Activated gamma-delta T cell (primary cell): ENCODE measurements around the gene ZNRF2.

Experiments used
- DNase-seq: peaks from one replicate; lab custom pipeline; 2025; lab: John Stamatoyannopoulos, UW

ZNRF2 gene

GRCh38 chr7:30321882-30322192 is 37.4 kb downstream of the ZNRF2 start:
- DNase-seq = no peak

- no peak for DNase-seq
Observed at GRCh38 chr7:30322271-30323005, 38.0 kb downstream of the ZNRF2 start.

DNA sequence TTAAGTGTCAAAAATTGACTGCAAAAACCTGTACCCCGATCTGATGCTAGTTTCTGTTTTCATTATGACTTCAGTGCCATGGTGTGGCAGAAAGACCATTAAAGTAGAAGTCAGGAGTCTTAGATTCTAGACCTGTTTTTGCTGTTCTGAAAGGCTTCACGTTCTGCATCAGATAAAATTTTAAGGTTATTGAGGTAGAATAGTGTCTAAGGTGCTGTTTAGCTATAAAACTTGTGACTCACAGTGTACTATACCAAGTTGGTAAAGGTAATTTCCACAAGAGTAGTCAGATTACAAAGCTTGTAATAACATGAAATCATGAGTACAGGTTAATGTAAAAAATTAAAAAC is 38.6 kb downstream of the ZNRF2 start:
- DNase-seq = no peak

DNA sequence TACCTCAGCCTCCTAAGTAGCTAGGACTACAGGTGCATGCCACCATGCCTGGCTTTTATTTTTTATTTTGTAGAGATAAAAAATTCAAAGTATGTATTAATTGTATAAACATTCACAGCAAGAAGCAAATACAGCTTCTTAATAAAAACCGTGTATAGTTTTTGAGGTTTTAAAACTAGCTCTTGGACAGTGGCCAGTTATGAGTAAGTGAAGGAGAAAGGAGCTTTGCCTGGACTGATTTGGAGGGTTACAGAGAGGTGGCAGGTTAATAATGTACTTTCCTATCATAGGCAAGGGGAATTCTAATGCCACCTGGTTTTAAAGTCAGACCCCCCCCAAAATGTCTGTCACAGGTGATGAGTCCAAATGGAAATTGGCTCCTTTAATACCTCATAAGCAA is 43.4 kb downstream of the ZNRF2 start:
- DNase-seq = no peak

DNA sequence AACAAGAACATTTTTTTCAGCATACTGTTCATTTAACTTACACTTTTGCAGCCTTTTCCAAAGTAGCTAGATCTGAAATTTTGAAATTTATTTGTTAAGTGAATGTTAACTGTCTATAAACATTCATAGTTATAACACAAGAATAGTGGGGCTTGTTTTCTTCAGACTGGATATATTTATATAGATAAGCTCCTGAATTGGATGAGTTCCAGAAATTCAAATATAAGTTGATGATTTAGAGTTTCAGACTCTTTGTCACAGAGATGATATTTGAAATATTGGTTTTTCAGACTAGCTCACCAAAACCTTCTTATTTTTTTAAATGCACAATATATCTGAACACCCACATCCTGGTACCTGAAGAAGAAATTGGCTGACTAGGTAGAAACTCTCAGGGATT is 44.0 kb downstream of the ZNRF2 start:
- no peak for DNase-seq

- DNase-seq = no peak
Observed at GRCh38 chr7:30329716-30330115, 45.3 kb downstream of the ZNRF2 start.

- no peak for DNase-seq
Observed at GRCh38 chr7:30330134-30331111, 46.0 kb downstream of the ZNRF2 start.

GRCh38 chr7:30331338-30331737 is 46.9 kb downstream of the ZNRF2 start:
- DNase-seq = no peak

DNA sequence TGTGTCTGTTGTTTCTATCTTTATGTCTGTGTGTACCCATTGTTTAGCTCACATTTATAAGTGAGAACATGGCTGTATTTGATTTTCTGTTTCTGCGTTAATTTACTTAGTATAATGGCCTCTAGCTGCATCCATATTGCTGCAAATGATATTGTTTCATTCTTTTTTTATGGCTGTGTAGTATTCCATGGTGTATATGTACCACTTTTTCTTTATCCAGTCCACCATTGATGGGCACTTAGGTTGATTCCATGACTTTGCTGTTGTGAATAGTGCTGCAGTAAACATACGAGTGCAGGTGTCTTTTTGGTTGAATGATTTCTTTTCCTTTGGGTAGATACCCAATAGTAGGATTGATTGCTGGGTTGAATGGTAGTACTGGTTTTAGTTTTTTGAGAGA is 48.2 kb downstream of the ZNRF2 start:
- no peak for DNase-seq

DNA sequence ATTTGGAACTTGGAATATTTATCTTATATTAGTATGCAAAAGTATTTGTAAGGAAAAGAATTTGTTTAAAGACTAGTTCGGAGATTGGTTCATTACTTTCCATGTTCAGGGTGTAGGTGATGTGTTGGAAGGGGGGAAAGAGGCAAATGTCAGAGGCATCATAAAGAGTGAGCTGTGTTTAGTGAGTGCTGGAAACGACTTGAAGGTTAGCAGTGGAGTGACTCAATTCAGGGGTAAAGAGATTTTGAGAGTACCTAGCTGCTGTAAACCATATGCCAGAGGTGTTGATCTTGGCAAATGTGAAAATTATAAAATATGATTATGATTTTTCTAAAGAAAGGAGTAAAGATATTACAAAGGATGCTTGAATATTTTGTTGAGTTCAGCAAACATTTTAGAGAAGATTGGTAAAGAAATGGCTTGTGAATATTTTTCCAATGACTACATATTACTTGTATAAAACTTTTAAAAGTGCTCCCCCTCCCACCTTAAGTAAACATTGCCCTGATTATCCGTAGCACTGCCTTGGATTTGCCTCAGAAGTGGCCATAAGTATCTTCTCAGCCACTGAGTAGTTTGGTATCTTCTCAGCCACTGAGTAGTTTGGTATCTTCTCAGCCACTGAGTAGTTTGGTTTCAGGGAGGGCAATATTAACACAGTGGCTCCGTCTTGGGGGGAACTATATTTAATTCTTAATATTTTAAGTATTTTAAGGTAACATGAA is 51.5 kb downstream of the ZNRF2 start:
- no peak for DNase-seq

DNA sequence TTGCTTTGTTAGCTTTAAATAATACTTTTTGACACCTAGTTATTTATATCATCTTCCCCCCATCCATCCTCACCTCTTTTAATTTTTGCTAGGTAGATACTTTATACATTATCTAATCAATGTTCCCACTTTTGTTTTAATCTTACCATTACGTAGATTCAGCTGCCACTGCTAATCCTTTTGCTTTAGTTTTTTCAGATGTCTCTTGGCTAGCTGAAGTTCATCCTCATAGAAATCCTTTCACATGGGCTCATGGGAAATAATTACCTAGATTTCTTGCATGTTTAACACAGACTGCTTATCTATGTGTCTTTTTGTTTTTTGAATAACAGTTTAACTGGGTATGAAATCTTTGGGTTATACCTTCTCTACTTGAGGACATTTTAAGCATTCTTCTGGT is 60.1 kb downstream of the ZNRF2 start:
- no peak for DNase-seq

GRCh38 chr7:30347226-30348082 is 63.1 kb downstream of the ZNRF2 start:
- DNase-seq = no peak

- DNase-seq = no peak
Observed at GRCh38 chr7:30348083-30348560, 63.7 kb downstream of the ZNRF2 start.

DNA sequence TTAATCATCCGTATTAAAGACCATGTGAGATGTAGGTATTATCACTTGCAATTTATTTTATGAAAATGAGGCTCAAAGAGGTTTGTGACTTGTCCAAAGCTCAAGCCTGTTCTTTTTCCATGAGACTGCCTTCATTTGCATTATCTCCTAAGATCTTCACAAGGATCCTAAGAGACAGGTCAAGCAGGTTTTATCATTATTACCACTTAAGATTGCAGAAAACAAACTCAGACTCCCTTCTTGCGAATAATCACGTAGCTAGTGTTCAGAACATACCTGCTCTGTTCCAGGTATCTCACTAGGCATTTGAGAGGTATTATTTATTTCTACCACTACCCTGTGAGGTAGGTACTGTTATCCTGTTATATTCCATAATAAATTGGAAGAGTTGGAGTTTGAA is 64.8 kb downstream of the ZNRF2 start:
- no peak for DNase-seq

DNA sequence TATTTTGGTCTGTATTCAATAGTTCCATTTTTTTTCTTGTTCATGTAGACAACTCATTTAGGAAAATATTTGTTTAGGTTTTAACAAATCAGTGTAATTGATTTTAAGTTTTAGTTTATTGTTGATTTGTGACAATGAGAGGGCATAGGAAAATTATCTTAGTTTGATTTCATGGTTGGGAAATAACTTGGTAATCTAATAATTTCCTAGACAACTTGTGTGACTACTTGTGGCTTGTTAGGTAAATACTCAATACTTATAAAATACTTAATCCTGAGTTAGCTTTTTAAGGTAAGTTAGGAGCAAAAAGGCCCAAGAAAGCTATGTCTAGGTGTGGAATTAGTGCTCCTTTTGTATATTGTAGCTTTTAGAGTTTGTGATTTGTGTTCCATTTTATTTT is 65.4 kb downstream of the ZNRF2 start:
- no peak for DNase-seq

- no peak for DNase-seq
Observed at GRCh38 chr7:30351286-30351685, 66.9 kb downstream of the ZNRF2 start.

GRCh38 chr7:30351724-30352123 is 67.3 kb downstream of the ZNRF2 start:
- no peak for DNase-seq

DNA sequence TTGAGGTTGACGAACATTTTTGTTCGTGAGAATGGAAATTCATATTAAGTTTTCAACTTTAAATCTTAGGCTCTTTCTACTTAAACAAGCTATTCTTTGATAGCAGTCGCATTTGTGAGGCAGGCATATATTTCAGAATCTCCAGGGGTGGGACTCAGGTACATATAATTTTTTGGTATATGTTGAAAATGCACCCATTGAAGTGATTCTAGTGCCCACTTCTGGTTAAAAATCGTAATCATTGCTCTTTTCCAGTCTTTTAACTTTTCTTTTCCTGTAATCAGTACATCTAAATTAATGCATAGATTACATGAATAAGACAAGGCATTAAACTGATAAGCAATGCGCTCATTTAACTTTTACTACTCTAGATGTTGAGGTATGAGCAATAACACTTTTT is 67.8 kb downstream of the ZNRF2 start:
- DNase-seq = no peak

- no peak for DNase-seq
Observed at GRCh38 chr7:30353532-30353931, 69.1 kb downstream of the ZNRF2 start.

- DNase-seq = no peak
Observed at GRCh38 chr7:30353932-30354607, 69.7 kb downstream of the ZNRF2 start.

GRCh38 chr7:30354791-30355190 is 70.4 kb downstream of the ZNRF2 start:
- no peak for DNase-seq
